ENCODE measurements around the gene FYN. TPM values are rescaled to one million over a fixed set of nuclear protein-coding genes. Genes with fewer than 3 reads are reported as not detected.

The FYN gene
- total RNA-seq, 1 experiment from 2014 or later: 34.3 TPM

DNA sequence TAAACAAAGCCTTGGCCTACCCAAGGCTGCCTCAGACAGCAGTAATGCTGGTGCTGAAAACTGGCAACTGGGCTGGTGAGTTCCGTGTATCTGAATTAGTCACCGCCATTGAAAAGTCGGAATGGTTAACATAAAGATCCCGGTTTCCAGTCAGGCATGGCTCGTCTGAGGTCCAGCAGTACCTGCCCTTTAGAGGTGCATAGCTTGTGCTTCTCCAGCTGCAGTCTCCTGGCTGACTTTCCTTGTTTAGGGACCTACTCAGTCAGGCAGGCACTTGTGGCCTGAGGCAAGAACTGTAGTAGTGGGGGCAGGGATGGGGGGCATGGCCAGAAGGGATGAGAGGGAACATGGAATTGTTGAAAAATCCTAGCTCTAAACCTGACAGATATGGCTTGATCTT, 101.6 kb downstream of the FYN start:
- H3K36me3 ChIP-seq (ENCODE audit: insufficient read depth, low read length, poor library complexity, severe bottlenecking): no peaks in the 10 kb centered on the region
- TF ChIP-seq, protein P1, sequence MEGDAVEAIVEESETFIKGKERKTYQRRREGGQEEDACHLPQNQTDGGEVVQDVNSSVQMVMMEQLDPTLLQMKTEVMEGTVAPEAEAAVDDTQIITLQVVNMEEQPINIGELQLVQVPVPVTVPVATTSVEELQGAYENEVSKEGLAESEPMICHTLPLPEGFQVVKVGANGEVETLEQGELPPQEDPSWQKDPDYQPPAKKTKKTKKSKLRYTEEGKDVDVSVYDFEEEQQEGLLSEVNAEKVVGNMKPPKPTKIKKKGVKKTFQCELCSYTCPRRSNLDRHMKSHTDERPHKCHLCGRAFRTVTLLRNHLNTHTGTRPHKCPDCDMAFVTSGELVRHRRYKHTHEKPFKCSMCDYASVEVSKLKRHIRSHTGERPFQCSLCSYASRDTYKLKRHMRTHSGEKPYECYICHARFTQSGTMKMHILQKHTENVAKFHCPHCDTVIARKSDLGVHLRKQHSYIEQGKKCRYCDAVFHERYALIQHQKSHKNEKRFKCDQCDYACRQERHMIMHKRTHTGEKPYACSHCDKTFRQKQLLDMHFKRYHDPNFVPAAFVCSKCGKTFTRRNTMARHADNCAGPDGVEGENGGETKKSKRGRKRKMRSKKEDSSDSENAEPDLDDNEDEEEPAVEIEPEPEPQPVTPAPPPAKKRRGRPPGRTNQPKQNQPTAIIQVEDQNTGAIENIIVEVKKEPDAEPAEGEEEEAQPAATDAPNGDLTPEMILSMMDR (conservative IDR thresholded peaks at IDR 0.05; ENCODE audit: low read depth, low read length): no peak
- no peak for TF ChIP-seq EZH2 (IDR thresholded peaks at IDR 0.05; ENCODE audit: borderline replicate concordance, low read depth, low read length, poor library complexity, severe bottlenecking)
- BruUV-seq (replicated peaks): no TSS peak
- no peak overlapping the region for H3K4me3 ChIP-seq (ENCODE audit: low read depth, low read length, poor library complexity, severe bottlenecking)
- CTCF ChIA-PET: no interaction called here
- POLR2A ChIA-PET (ENCODE audit: low non-redundant PET): no interaction called here
- no peaks in the 10 kb centered on the region for H3K27me3 ChIP-seq (replicated peaks; ENCODE audit: insufficient read depth, low read depth, low read length, poor library complexity)
- intact Hi-C loops (cut with micrococcal nuclease; ENCODE audit: unreplicated experiment): no loop called here
- no peak for DNase-seq (ENCODE audit: low spot score)
- H3K9me3 ChIP-seq (ENCODE audit: low read depth, low read length, poor library complexity, severe bottlenecking): no peaks in the 10 kb centered on the region
- no peaks in the 10 kb centered on the region for H3K4me1 ChIP-seq (ENCODE audit: insufficient read depth, low read length, poor library complexity, severe bottlenecking)
- no peak overlapping the region for H3K27ac ChIP-seq (ENCODE audit: low read depth, low read length, poor library complexity, severe bottlenecking)

DNA sequence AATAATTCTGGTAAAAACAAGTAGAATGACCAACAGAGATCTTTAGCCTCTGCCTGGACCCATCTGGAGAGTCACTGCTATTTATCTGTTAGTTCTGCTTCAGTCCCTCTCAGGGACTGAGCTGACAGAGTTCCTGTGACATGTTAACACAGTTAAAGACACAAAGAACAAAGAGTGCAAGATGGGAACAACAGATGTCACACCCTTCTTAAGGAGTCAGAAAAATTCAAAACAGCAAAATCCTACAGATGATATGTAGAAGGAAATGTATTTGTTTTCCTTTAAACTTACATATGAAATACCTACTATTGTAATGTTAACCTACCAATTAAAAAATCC, 102.2 kb downstream of the FYN start:
- H3K36me3 ChIP-seq (ENCODE audit: insufficient read depth, low read length, poor library complexity, severe bottlenecking): no peaks in the 10 kb centered on the region
- no peak overlapping the region for H3K4me3 ChIP-seq (ENCODE audit: low read depth, low read length, poor library complexity, severe bottlenecking)
- intact Hi-C loops (cut with micrococcal nuclease; ENCODE audit: unreplicated experiment): no loop called here
- ChIA-PET POLR2A (ENCODE audit: low non-redundant PET) (no interaction called here), CTCF (no interaction called here)
- H3K27ac ChIP-seq (ENCODE audit: low read depth, low read length, poor library complexity, severe bottlenecking): no peak overlapping the region
- DNase-seq (ENCODE audit: low spot score): no peak
- no peaks in the 10 kb centered on the region for H3K9me3 ChIP-seq (ENCODE audit: low read depth, low read length, poor library complexity, severe bottlenecking)
- BruUV-seq (replicated peaks): no TSS peak
- TF ChIP-seq EZH2 (IDR thresholded peaks at IDR 0.05; ENCODE audit: borderline replicate concordance, low read depth, low read length, poor library complexity, severe bottlenecking): no peak
- TF ChIP-seq, protein P1 (conservative IDR thresholded peaks at IDR 0.05; ENCODE audit: low read depth, low read length): no peak
- H3K27me3 ChIP-seq (replicated peaks; ENCODE audit: insufficient read depth, low read depth, low read length, poor library complexity): no peaks in the 10 kb centered on the region
- no peaks in the 10 kb centered on the region for H3K4me1 ChIP-seq (ENCODE audit: insufficient read depth, low read length, poor library complexity, severe bottlenecking)

DNA sequence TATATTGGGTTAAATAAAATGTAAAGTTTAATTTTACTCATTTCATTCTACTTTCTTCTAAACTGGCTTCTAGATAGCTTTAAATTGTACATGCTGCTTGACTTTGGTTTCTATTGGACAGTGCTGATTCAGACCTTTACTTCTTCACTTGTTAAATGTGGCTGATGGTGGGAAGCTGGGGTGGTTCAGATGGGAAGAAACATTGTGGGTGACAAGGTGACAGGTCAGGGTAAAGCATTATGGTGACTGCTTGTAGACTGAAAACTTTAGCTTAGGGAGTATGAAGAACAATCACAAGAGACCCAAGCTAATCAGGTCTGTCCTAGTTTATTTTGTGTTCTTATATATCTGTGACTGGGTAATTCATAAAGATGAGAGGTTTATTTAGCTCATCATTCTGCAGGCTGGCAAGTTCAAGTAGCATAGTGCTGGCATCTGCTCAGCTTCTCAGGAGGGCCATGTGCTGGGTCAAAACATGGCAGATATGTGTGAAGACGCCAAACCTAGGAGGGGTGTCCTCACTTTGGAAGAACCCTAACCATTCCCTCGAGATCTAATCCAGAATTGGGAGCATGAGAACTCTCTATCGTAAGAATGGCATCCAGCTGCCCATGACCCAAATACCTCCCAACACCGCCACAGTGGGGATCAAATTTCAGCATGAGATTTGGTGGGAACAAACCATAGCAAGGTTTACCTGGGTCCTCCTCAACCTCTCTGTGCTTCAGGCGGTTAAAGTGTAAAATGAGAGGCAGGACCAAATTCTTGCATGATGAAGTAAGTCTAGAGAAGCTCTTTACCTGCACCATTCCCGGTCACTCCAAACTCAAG, 102.8 kb downstream of the FYN start:
- BruUV-seq (replicated peaks): no TSS peak
- Histone ChIP-seq H3K36me3 (ENCODE audit: insufficient read depth, low read length, poor library complexity, severe bottlenecking) (no peaks in the 10 kb centered on the region), H3K27ac (ENCODE audit: low read depth, low read length, poor library complexity, severe bottlenecking) (no peak overlapping the region), H3K4me3 (ENCODE audit: low read depth, low read length, poor library complexity, severe bottlenecking) (no peak overlapping the region), H3K27me3 (replicated peaks; ENCODE audit: insufficient read depth, low read depth, low read length, poor library complexity) (no peaks in the 10 kb centered on the region), H3K4me1 (ENCODE audit: insufficient read depth, low read length, poor library complexity, severe bottlenecking) (no peaks in the 10 kb centered on the region), H3K9me3 (ENCODE audit: low read depth, low read length, poor library complexity, severe bottlenecking) (no peaks in the 10 kb centered on the region)
- intact Hi-C loops (cut with micrococcal nuclease; ENCODE audit: unreplicated experiment): no loop called here
- no peak for TF ChIP-seq EZH2 (IDR thresholded peaks at IDR 0.05; ENCODE audit: borderline replicate concordance, low read depth, low read length, poor library complexity, severe bottlenecking)
- TF ChIP-seq, protein P1 (conservative IDR thresholded peaks at IDR 0.05; ENCODE audit: low read depth, low read length): no peak
- ChIA-PET CTCF (no interaction called here), POLR2A (ENCODE audit: low non-redundant PET) (no interaction called here)
- DNase-seq (ENCODE audit: low spot score): no peak
